ENCODE data around the gene PROZ.
"Not testable (repeated sequence)": the region's sequence is repeated elsewhere in the genome, so short reads cannot be mapped to it uniquely, and the experiment has no call there.

Gene PROZ

DNA sequence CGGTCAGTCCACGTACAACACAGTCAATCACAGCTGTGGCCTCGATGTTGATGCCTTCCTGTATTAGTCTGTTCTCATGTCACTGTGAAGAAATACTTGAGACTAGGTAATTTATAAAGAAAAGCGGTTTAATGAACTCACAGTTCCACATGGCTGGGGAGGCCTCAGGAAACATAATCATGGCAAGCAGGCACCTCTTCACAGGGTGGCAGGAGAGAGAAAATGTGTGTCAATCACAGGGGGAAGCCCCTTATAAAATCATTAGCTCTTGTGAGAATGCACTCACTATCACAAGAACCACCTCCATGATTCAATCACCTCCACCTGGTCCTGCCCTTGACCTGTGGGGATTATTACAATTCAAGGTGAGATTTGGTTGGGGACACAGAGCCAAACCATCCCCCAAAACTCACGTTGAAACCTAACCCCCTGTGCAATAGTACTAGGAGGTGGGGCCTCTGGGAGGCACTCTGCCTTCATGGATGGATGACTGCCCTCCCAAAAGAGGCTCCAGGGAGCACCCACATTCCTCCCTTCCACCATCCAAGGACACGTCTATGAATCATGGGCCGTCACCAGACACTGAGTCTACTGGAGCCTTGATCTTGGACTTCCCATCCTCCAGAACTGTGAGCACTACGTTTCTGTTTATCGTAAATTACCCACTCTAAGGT lies 2.3 kb upstream of the PROZ start:
- Histone ChIP-seq H3K9me3 (ENCODE audit: control insufficient read depth, low read depth, low read length) (no peaks in the 10 kb centered on the region), H3K27me3 (ENCODE audit: control insufficient read depth, insufficient read depth, low read length) (peaks cover 24% of the 10 kb centered on the region), H3K27ac (ENCODE audit: low read length) (no peak overlapping the region), H3K4me1 (ENCODE audit: control insufficient read depth, low read depth, low read length) (peaks cover 11% of the 10 kb centered on the region), H3K36me3 (ENCODE audit: control insufficient read depth, low read depth, low read length) (no peaks in the 10 kb centered on the region), H3K9ac (ENCODE audit: low read length) (no peak overlapping the region), H3K4me3 (ENCODE audit: low read length) (no peak overlapping the region)

DNA sequence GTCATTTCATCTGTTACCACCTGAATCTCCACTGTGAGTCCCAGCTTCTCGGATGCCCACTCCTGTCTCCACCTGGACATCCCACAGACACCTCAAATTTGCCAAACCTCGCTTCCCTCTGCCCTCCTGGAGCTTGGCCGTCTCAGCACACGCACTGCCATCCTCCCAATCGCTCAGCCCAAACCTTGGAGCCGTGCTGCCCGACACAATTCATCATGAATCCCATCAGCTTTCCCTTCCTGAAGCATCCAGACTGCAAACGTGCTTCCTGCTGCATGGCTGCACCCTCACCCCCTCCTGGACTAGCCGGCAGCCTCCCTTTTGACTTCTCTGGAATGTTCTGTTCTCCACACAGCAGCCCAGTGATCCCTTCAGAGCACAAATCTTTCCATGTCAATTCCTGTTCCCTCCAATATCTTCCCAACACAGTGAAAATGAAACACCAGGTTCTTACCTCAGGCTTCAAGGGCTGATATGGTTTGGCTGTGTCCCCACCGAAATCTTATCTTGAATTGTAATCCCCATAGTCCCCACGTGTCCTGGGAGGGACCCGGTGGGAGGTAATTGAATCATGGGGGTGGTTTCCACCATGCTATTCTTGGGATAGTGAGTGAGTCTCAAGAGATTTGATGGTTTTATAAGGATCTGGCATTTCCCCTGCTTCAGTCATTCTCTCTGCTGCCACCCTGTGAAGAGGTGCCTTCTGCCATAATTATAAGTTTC lies 1.1 kb upstream of the PROZ start:
- Histone ChIP-seq H3K9me3 (ENCODE audit: control insufficient read depth, low read depth, low read length) (no peaks in the 10 kb centered on the region), H3K36me3 (ENCODE audit: control insufficient read depth, low read depth, low read length) (no peaks in the 10 kb centered on the region)

DNA sequence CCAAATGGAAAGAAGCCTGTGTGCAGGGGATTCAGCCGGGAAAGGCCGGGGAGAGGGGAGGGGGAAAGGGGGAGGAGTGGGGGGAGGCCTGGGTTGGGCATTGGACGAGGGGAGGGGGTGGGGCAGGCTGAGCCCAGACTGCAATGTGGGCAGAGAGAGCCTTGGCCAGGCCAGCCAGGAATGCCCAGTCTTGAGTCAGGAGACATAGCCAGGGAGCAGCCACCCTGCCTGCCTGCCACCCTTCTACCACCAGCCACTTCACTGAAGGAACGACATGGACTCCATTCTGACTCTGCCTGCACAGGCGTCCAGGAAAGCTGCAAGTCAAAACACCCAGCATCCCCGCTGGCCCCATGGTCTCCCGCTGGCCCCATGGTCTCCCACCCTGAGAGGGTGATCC lies 498 bp downstream of the PROZ start:
- Histone ChIP-seq H3K9me3 (ENCODE audit: control insufficient read depth, low read depth, low read length) (no peaks in the 10 kb centered on the region), H3K27me3 (ENCODE audit: control insufficient read depth, insufficient read depth, low read length) (no peaks in the 10 kb centered on the region), H3K4me3 (ENCODE audit: low read length) (no peak overlapping the region), H3K4me1 (ENCODE audit: control insufficient read depth, low read depth, low read length) (peaks cover 6% of the 10 kb centered on the region), H3K36me3 (ENCODE audit: control insufficient read depth, low read depth, low read length) (no peaks in the 10 kb centered on the region), H3K27ac (ENCODE audit: low read length) (no peak overlapping the region), H3K9ac (ENCODE audit: low read length) (no peak overlapping the region)

More for the DNA sequence above, 1.1 kb upstream of the PROZ start:
- no peak overlapping the region for H3K4me3 ChIP-seq (ENCODE audit: low read length)
- H3K27me3 ChIP-seq (ENCODE audit: control insufficient read depth, insufficient read depth, low read length) = peaks cover 14% of the 10 kb centered on the region
- peaks cover 11% of the 10 kb centered on the region for H3K4me1 ChIP-seq (ENCODE audit: control insufficient read depth, low read depth, low read length)
- H3K9ac ChIP-seq (ENCODE audit: low read length) = no peak overlapping the region
- no peak overlapping the region for H3K27ac ChIP-seq (ENCODE audit: low read length)

DNA sequence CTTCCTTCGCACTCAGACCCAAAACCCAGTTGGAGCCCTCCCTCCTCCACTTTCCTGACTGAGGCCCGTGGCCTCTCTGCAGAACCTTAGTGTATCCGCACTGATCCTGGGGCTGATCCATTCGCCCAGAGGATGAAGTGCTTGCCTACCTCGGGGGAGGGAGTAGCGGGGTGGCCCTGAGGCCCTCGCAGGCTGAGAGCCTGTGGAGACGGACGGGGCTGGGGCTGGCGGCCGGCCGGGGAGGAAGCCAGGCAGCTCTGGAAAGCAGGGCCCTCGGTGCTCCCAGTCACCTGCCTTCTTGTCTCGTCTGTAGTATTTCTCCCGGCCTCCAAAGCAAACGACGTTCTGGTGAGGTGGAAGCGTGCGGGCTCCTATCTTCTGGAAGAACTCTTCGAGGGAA lies 1.3 kb downstream of the PROZ start:
- Histone ChIP-seq H3K9ac (ENCODE audit: low read length) (no peak overlapping the region), H3K36me3 (ENCODE audit: control insufficient read depth, low read depth, low read length) (no peaks in the 10 kb centered on the region), H3K4me3 (ENCODE audit: low read length) (no peak overlapping the region), H3K9me3 (ENCODE audit: control insufficient read depth, low read depth, low read length) (no peaks in the 10 kb centered on the region), H3K4me1 (ENCODE audit: control insufficient read depth, low read depth, low read length) (peaks cover 6% of the 10 kb centered on the region), H3K27me3 (ENCODE audit: control insufficient read depth, insufficient read depth, low read length) (no peaks in the 10 kb centered on the region), H3K27ac (ENCODE audit: low read length) (no peak overlapping the region)

DNA sequence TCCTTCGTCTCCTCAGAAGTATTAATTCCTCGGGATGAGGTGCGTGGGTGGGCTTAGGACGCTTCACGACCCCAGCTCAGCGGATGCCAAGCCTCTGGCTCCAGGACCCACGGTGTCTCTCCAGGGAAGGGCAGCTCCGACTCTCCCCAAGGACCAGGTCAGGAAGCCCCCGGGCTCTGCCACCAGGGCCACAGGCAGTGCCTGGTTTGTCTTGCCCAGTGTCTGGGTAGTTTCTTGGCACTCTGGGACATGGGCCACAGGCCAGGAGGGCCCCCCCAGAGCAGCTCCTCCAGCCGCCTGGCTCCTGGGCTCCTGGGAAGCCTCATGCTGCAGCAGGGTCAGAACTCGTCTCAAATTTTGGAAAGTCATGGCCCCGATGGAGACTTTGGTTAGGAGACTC lies 2.5 kb downstream of the PROZ start:
- Histone ChIP-seq H3K9ac (ENCODE audit: low read length) (no peak overlapping the region), H3K4me1 (ENCODE audit: control insufficient read depth, low read depth, low read length) (peaks cover 6% of the 10 kb centered on the region), H3K9me3 (ENCODE audit: control insufficient read depth, low read depth, low read length) (no peaks in the 10 kb centered on the region), H3K4me3 (ENCODE audit: low read length) (no peak overlapping the region), H3K27me3 (ENCODE audit: control insufficient read depth, insufficient read depth, low read length) (no peaks in the 10 kb centered on the region), H3K27ac (ENCODE audit: low read length) (no peak overlapping the region), H3K36me3 (ENCODE audit: control insufficient read depth, low read depth, low read length) (no peaks in the 10 kb centered on the region)

DNA sequence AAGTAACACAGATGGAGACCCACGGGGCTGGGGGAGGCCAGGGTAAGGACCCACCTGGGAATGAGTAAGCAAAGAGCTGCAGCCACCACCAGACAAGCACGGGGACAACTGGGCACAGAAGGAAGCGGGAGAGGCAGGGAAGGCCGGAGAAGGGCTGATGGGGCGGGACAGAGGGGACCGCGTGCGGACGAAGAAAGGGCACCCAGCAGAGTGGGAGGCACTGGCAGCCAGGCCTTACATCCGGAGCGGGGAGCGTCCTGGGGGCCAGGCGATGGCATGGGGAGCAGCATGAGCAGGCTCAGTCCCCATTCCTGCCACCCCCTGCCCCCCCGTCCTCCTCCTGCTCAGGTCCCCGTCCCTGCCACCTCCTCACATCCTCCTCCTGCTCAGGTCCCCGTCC lies 3.0 kb downstream of the PROZ start:
- no peak overlapping the region for H3K27ac ChIP-seq (ENCODE audit: low read length)
- no peaks in the 10 kb centered on the region for H3K9me3 ChIP-seq (ENCODE audit: control insufficient read depth, low read depth, low read length)
- peaks cover 6% of the 10 kb centered on the region for H3K4me1 ChIP-seq (ENCODE audit: control insufficient read depth, low read depth, low read length)
- H3K36me3 ChIP-seq (ENCODE audit: control insufficient read depth, low read depth, low read length) = no peaks in the 10 kb centered on the region
- no peaks in the 10 kb centered on the region for H3K27me3 ChIP-seq (ENCODE audit: control insufficient read depth, insufficient read depth, low read length)
- H3K4me3 ChIP-seq (ENCODE audit: low read length) = no peak overlapping the region
- no peak overlapping the region for H3K9ac ChIP-seq (ENCODE audit: low read length)

DNA sequence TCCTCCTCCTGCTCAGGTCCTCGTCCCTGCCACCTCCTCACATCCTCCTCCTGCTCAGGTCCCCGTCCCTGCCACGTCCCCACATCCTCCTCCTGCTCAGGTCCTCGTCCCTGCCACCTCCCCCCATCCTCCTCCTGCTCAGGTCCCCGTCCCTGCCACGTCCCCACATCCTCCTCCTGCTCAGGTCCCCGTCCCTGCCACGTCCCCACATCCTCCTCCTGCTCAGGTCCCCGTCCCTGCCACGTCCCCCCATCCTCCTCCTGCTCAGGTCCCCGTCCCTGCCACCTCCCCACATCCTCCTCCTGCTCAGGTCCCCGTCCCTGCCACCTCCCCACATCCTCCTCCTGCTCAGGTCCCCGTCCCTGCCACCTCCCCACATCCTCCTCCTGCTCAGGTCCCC lies 3.5 kb downstream of the PROZ start:
- H3K4me1 ChIP-seq (ENCODE audit: control insufficient read depth, low read depth, low read length); H3K27me3 ChIP-seq (ENCODE audit: control insufficient read depth, insufficient read depth, low read length); H3K9ac ChIP-seq (ENCODE audit: low read length); H3K36me3 ChIP-seq (ENCODE audit: control insufficient read depth, low read depth, low read length); H3K4me3 ChIP-seq (ENCODE audit: low read length); H3K27ac ChIP-seq (ENCODE audit: low read length); H3K9me3 ChIP-seq (ENCODE audit: control insufficient read depth, low read depth, low read length): not testable (repeated sequence)

DNA sequence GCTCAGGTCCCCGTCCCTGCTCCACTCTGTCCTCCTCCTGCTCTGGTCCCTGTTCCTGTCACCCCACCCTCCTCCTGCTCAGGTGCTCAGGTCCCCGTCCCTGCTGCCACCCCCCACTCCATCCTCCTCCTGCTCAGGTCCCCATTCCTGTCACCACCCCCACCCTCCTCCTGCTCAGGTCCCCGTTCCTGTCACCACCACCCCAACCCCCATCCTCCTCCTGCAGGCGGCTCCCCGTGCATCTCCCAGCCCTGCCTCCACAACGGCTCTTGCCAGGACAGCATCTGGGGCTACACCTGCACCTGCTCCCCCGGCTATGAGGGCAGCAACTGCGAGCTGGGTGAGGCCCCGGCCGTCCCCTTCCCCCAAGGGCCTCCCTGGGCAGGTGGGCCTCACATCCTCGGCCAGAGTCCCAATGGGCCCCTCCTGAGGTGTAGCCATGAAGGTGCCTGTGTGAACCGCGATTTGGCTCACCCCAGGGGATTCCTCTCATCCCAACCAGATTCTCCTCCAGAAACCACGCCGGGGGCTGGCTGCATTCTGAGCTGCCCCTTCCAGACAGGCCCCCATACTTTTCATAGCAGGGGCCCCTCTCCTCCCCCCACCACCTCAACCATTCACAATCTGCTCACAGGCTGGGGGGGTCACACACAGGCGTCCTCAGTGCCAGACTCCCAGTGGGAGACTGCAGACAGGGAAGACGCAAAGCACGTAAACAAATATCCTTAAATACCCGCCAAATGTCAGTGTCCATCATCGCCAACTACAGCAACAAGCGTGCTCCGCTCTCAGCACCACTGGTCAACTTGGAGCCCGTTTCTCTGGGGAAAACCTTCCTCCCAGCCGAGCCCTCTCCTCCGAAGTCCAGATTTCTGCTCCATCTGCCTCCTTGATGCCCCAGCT lies 4.6 kb downstream of the PROZ start:
- no peak overlapping the region for H3K27ac ChIP-seq (ENCODE audit: low read length)

DNA sequence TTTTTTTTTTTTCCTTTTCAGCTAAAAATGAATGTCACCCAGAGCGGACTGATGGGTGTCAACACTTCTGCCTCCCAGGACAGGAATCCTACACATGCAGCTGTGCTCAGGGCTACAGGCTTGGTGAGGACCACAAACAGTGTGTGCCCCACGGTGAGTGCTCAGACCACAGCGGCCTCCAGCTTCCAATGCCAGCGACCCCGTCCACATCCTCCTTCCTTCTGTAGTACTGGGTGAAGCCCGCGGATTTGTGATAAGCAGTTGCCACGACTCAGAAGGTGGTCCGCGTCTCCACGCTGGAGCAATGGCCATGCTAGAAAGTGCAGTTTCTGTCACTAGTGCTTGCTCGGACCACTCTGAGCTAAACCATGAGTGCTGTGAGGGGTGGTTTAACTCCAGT lies 6.0 kb downstream of the PROZ start:
- Histone ChIP-seq H3K4me3 (ENCODE audit: low read length) (no peak overlapping the region), H3K36me3 (ENCODE audit: control insufficient read depth, low read depth, low read length) (peaks cover 5% of the 10 kb centered on the region), H3K9me3 (ENCODE audit: control insufficient read depth, low read depth, low read length) (no peaks in the 10 kb centered on the region), H3K4me1 (ENCODE audit: control insufficient read depth, low read depth, low read length) (peaks cover under 1% of the 10 kb centered on the region), H3K9ac (ENCODE audit: low read length) (no peak overlapping the region), H3K27me3 (ENCODE audit: control insufficient read depth, insufficient read depth, low read length) (no peaks in the 10 kb centered on the region), H3K27ac (ENCODE audit: low read length) (no peak overlapping the region)

More for the DNA sequence above, 4.6 kb downstream of the PROZ start:
- Histone ChIP-seq H3K9me3 (ENCODE audit: control insufficient read depth, low read depth, low read length) (no peaks in the 10 kb centered on the region), H3K9ac (ENCODE audit: low read length) (no peak overlapping the region), H3K4me1 (ENCODE audit: control insufficient read depth, low read depth, low read length) (peaks cover 6% of the 10 kb centered on the region), H3K36me3 (ENCODE audit: control insufficient read depth, low read depth, low read length) (no peaks in the 10 kb centered on the region), H3K27me3 (ENCODE audit: control insufficient read depth, insufficient read depth, low read length) (no peaks in the 10 kb centered on the region), H3K4me3 (ENCODE audit: low read length) (no peak overlapping the region)

DNA sequence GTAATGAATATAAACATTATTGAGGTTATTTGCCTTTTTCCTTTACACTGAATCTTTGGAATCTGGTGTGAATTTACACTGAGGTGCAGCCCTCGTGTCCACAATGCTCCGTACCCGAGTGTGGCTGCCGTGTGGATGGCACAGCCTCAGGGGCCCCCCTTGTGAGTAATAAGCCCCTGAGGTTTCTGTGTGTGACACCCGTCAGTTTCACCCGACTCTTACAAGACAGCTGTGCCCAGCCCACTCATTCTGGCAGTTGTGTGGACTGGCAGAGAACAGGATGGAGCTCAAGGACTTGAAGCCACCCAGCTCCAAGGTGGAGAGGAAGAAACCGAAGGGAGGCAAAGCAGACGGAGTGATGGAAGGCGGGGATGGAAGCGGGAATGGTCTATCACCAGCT lies 7.8 kb downstream of the PROZ start:
- no peak overlapping the region for H3K9ac ChIP-seq (ENCODE audit: low read length)

DNA sequence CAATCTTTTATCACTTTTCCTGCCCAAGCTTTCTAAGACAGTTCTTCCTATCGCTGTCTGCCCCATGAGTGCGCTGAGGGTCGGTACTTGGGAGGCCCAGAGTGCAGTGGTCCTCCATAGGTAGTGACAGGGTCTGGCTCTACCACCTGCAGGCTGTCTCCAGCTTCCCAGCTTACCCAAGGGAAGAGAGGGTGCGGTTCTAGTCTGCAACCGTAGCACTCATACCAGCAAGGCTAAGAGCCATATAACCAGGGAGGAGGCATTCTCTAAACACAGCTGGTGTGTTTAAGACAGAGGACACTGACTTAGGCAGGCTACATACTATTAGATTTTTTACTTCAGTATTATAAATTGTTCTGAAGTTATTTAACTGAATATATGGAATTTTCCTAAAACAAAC lies 8.2 kb downstream of the PROZ start:
- Histone ChIP-seq H3K9me3 (ENCODE audit: control insufficient read depth, low read depth, low read length) (no peaks in the 10 kb centered on the region), H3K36me3 (ENCODE audit: control insufficient read depth, low read depth, low read length) (peaks cover 16% of the 10 kb centered on the region), H3K27me3 (ENCODE audit: control insufficient read depth, insufficient read depth, low read length) (no peaks in the 10 kb centered on the region), H3K9ac (ENCODE audit: low read length) (no peak overlapping the region), H3K27ac (ENCODE audit: low read length) (no peak overlapping the region), H3K4me1 (ENCODE audit: control insufficient read depth, low read depth, low read length) (no peaks in the 10 kb centered on the region), H3K4me3 (ENCODE audit: low read length) (no peak overlapping the region)

More for the DNA sequence above, 7.8 kb downstream of the PROZ start:
- no peaks in the 10 kb centered on the region for H3K4me1 ChIP-seq (ENCODE audit: control insufficient read depth, low read depth, low read length)
- H3K27me3 ChIP-seq (ENCODE audit: control insufficient read depth, insufficient read depth, low read length) = no peaks in the 10 kb centered on the region
- no peak overlapping the region for H3K27ac ChIP-seq (ENCODE audit: low read length)
- no peaks in the 10 kb centered on the region for H3K9me3 ChIP-seq (ENCODE audit: control insufficient read depth, low read depth, low read length)
- H3K36me3 ChIP-seq (ENCODE audit: control insufficient read depth, low read depth, low read length) = peaks cover 13% of the 10 kb centered on the region
- H3K4me3 ChIP-seq (ENCODE audit: low read length) = no peak overlapping the region

All from iPS-18a (cell line).